Measurements from ENCODE around the gene CD33.
"Not testable (repeated sequence)": the region's sequence is repeated elsewhere in the genome, so short reads cannot be mapped to it uniquely, and the experiment has no call there.

The CD33 gene

DNA sequence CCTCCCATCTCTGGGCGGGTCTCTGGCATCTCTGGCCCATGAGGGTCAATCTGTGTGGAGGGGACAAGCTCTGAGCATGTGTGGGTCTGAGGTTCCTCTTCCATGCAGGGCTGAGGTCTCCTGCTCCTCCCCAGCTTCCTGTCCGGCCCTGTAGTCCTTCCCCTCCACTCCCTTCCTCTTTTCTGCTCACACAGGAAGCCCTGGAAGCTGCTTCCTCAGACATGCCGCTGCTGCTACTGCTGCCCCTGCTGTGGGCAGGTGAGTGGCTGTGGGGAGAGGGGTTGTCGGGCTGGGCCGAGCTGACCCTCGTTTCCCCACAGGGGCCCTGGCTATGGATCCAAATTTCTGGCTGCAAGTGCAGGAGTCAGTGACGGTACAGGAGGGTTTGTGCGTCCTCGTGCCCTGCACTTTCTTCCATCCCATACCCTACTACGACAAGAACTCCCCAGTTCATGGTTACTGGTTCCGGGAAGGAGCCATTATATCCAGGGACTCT lies at the start of gene CD33:
Gene CD33, plus strand, starts transcription at position 183 of the 496 bp plus-strand sequence. Its CDS starts 39 bp downstream, at position 222.
- DNase-seq (ENCODE audit: low read depth): not testable (repeated sequence)

DNA sequence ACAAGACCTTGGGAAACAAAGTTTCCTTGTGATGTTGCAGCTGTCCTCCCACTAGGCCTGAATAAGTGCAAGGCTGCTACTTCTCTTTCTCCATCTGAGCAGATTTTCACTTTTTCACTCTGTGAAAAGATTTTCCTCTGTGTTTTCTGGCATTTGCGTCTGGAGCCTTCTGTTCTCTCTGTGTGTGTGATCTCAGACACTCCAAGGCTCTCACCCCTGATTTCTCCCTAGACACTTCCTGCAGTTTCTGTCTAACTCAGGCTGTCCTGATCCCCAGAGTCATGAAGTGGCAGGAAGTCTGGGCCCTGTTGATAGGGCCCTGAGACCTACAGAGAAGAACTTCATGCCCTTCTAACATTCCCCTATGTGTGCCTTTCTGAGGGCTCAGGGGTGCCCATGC lies 45.6 kb upstream of the CD33 start:
- no peak for DNase-seq (ENCODE audit: low read depth)

DNA sequence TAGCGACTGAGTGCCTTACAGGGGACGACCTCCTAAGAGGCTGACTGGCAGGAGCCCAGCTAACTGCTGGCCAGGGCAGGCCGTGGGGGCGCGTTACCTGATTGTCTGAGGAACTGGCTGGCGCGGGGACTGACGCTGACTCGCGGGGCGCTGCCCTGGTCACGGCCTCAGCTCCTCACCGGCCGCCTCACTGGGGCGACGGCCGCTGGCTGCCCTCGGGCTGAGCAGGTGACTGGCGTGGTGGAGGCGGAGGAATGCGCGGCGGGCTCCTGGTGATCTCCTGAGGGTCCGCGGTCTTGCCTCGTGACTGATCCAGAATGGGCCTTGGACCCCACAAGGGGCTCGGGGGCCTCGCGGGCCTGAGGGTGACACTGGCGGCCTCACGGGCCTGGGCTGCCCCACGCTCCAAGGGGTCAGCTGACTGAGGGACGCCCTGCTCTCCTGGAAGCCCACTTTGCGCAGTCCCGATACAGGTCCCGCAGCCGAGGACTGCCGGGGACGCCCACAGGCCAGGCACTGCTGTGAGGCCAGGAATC lies 43.4 kb upstream of the CD33 start:
- DNase-seq (ENCODE audit: low read depth): no peak

DNA sequence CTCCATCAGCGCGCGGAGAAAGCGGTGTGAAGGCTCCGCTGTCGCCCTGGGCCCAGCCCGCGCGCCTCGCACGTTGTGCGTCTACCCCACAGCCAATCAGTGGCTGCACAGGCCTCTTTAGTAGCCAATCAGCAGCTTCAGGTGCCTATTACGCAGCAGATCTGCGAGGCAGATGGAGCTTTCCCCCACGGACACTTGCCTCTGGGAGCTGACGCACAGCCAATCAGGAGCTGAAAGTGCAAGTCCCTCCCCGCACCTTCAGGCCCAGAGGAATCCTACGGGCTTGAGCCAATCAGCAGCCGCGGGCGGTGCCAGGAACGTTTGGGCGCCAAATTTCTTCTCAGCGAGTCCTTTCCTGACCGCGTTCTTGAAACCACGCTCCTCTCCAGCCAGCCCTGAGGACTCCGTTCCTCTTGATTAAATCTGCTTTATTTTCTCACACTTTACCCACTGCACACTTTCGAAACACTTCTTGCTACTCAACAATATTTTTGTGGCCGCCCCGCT lies 42.9 kb upstream of the CD33 start:
- DNase-seq (ENCODE audit: low read depth): no peak

DNA sequence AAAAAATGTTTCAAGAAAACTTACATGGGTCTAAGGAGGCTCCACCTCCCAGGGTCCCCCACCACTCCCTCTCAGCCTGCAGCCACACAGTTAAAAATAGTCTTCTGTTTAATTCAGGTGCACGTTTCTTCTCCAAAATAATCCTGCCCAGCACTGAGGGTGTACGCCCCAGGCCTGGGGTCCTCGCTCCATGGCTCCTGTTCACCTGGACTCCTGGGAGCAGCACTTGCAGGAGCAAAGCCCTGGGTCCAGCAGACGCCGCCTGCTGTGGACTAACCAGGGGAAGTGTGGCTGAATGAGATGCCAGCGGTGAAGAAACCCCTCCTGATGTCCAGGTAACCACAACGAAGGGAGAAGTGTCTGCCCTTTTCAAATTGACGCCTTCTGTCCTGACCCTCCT lies 41.3 kb upstream of the CD33 start:
- no peak for DNase-seq (ENCODE audit: low read depth)

DNA sequence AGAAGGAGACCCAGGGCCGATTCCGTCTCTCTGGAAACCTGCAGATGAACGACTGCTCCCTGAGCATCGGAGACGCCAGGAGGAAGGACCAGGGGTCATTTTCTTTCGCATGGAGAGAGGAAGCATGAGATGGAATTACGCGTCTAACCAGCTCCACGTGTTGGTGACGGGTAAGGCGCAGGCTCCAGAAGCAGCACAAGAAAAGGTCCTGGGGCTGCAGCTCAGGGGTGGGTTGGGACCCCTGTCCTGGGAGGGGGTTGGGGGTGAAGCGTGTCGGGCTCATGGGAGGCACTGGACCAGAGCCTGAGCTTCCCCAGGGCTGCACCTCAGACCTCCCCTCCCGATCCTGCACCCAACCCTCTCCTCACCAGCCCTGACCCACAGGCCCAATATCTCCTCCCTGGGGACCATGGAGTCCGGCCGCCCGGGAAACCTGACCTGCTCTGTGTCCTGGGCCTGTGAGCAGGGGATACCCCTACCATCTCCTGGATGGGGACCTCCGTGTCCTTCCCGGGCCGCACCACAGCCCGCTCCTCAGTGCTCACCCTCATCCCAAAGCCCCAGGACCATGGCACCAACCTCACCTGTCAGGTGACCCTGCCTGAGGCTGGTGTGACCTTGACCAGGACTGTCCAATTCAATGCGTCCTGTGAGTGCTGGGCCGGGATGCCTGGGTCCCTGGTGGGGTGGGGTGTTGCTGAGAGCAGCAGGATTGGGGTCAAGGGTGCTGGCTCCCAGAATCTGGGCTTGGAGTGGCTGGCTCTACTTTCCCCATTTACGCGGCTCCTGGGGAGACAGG lies 39.6 kb upstream of the CD33 start:
- no peak for DNase-seq (ENCODE audit: low read depth)

DNA sequence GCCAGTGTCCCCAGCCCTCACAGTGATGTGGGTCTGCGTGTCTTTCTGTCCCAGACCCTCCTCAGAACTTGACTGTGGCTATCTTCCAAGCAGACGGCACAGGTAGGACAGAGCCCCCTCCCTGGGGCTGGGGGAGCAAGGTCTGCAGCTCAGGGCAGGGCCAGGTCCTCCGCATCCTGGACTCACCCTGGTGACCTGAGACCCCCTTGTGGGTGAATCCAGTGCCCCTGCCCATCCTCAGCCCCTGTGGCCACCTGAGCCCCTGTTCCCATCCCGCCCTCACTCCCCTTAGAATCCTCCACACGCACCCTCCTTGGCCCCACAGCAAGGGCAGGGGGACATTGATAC lies 39.0 kb upstream of the CD33 start:
- no peak for DNase-seq (ENCODE audit: low read depth)

DNA sequence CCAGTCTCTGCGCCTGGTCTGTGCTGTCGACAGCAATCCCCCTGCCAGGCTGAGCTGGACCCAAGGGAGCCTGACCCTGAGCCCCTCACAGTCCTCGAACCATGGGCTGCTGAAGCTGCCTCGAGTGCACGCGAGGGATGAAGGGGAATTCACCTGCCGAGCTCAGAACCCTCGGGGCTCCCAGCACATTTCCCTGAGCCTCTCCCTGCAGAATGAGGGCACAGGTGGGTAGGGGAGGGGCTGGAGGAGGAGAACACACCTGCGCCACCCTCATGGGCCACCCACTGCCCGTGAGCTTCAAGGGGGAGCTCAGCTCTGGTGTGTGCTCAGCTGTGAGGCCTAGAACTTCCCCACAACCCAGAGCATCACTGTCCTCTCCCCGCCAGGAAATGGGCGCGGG lies 38.6 kb upstream of the CD33 start:
- DNase-seq (ENCODE audit: low read depth): no peak

DNA sequence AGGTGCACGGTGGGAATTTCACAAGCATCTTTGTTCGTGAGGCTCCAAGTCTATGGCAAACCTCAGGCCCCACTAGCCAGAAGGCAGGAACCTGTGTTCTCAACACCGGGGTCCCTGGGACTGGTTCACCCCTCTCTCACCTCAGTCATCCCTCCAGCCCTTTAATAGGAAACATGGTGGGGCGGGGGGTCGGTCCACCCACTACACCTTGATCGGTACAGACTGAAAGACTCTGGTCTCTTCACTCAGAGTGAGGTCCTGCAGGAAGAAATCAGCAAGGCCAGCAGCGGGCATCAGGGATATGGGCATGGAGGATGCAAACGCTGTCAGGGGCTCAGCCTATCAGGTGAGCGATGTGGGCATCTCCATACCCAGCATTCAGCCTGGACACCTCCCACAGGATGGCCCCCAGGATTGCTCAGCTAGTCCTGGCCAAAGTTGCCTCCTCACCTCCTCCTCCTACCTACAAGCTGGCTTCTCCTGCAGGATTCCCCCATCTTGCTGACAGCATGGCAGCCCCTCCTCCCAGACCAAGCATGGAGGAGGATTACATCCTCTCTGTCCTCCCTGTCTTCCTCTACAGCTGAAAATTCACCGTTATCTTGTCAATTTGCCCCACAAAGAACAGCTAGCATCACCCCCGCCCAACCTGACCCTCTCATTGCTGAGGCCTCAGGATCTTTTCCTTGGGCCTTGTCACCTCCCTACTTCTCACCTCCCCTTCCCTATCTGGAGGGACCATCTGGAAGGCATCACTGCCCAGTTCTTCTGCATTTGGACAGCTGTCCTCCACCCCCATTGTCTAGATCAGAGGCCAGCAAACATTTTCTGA lies 37.3 kb upstream of the CD33 start:
- DNase-seq (ENCODE audit: low read depth): no peak

DNA sequence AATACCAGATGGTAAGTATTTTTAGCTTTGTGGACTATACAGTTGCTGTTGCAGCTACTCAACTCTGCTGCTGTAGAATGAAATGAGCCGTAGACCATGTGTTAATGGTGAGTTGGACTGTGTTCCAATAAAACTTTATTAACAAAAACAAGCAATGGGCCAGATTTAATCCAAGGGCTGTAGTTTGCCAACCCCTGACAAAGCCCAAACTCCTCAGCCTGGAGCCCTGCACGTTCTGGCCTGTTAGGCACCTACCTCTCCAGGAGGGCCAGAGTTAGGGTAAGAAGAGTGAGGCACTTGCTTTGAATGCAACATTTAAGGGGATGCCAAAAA lies 36.7 kb upstream of the CD33 start:
- DNase-seq (ENCODE audit: low read depth): no peak

DNA sequence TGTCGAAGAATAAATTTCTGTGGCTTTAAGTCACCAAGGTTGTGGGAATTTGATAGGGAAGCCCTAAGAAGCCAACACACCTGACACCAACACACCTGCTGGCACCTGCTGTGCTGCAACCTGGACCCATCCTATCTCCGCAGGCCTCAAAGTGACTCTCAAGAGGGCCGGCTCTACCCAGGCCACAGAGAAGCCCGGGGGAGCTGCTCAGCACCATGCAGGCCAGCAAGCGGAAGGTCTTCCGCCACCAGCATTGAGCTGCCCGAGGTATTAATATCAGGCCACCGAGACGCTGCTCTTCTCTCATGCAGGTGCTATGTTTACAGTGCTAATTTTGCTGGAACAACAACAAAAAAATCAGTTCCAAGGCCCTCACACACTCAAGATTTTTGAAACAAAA lies 32.2 kb upstream of the CD33 start:
- DNase-seq (ENCODE audit: low read depth): no peak

DNA sequence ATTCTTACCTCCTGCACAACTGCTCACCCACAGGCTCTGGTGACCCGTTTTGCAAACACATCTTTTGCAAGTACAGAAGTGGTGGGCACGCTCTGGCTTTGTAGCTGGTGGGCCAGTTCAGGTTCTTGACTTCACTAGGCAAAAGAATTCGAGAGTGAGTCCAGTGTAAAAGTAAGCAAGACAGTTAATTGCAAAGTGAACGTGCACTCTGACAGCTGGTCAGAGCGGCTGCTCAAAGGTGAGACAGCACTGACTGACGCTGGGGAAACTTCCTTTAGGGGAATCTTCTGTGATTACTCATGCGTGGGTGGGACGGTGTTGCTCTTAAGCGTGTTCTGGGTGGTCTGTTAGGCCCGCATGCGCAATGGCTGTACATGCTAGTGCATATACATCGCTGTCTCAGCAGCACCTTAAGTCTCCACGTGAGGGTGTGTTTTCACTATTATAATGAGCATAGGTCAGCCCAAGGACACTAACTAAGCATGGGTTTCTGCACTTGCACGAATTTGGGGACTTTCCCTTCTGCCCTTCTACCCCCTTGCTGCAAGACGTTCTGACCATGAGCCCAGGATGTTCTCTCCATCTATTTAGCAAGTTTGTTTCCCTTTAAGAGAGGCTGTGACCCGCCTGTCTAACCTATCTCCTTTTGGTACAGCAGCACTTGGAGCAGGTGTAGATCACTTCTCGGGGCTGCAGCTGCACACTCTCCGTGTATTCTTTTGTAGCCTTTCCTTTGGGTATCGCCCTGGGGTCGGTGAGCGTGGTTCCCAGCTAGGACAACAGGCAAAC lies 30.2 kb upstream of the CD33 start:
- DNase-seq (ENCODE audit: low read depth): no peak

DNA sequence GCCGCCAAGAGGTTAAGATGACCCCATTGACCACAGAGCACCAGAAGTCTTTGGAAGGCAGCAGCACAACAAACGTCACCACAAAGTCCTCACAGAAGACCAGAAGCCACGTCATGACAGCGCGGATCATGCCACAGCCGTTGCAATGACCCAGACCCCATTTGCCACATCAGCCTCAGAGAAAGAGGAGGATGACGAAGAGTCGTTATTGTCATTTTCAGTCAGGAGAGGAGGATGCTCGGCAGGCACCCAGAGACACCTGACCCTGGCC lies 29.6 kb upstream of the CD33 start:
- no peak for DNase-seq (ENCODE audit: low read depth)

DNA sequence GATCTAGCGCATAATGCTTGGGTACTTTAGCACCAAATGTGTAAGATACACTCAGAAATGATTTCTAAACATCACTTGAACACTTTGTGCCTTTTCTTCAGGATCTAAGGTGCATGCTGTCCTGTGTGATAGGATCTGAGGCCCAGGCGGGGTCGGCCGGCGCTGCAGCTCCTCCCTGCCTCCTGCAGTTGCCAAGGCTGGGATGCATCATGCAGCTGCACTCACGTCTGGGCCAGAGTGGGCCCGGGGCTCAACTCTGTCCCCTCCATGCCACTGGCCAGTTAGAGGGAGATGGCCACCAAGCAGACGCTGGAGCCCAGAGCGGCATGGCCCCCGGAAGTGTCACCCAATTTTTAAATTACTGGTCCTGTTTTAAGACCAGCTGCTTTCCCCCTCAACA lies 29.3 kb upstream of the CD33 start:
- no peak for DNase-seq (ENCODE audit: low read depth)

DNA sequence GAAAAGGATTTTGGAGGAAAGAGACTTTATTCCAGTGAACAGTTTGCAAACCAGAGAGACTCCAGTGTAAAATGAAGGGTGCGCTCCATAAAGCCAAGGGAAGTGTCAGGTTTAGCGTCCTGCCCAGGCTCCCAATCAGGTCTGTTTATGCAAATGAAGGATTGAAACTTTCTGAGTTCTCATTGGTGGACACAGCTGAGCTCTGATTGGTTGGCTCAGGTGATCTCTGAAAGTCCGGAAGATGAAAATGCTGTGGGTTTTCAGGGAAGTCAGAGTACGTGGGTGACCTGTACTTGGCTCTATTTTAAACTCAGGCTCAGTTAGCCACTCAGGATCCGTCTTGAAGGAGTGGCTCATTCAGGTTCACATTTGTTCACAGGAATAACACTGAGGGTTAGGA lies 28.7 kb upstream of the CD33 start:
- no peak for DNase-seq (ENCODE audit: low read depth)

DNA sequence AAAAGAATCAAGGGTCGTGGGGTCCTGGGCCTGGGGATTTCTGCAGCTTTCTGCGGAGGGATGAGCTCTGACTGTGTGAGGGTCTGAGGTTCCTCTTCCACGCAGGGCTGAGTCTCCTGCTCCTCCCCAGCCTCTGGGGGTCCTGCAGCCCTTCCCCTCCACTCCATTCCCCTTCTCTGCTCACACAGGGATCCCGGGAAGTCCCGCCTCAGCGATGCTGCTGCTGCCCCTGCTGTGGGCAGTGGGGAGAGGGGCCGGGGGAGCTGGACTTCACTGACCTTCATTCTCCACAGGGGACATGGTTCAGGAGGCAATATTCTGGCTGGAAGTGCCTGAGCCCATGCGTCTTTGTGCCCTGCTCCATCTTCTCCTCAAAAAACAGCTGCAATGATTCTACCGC lies 26.2 kb upstream of the CD33 start:
- no peak for DNase-seq (ENCODE audit: low read depth)

DNA sequence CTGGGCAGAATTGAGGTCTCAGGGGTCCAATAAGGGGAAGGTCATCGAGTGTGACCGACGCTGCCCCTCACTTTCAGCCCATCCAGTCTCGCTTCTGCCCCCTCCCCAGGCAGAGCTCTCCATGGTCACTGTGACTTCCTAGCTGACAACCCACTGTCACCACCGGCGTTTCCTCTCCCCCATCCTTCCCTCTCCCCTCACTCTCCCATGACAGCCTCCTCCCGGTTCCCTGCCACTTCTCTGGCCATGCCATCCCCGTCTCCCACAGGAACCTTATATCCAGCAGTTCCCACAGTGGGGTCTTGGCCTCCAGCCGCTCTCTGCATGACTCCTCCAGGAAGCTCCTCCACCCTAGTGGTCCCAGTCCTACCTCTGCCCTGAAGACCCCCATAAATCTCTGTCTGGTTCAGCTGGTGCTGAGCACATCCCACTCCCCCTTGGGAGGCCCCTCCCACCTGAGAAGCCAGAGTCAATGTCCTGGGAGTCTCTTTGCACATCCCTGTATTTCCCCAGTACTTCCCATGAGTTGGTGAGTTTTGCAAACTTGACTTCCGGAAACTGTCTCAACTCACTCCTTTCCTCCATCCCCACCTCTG lies 24.7 kb upstream of the CD33 start:
- DNase-seq (ENCODE audit: low read depth): no peak

DNA sequence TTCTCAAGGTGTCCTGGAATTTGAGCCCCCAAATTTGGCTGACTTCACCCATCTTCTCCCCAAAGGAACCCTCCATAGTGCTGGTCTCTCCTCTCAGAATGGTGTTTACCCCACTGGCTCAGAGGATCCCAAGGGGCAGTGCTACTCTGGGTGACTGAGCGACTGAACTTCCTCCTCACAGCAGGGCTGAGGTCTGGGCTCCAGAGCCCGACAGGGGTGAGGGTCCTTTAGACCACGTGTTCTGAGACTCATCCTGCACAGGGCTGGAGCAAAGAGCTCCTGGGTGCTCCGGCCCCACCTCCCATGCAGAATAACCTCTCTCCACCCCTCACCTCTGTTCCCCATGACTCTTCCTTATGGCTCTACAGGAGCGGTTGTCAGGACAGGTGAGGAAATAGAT lies 23.2 kb upstream of the CD33 start:
- DNase-seq (ENCODE audit: low read depth): no peak

DNA sequence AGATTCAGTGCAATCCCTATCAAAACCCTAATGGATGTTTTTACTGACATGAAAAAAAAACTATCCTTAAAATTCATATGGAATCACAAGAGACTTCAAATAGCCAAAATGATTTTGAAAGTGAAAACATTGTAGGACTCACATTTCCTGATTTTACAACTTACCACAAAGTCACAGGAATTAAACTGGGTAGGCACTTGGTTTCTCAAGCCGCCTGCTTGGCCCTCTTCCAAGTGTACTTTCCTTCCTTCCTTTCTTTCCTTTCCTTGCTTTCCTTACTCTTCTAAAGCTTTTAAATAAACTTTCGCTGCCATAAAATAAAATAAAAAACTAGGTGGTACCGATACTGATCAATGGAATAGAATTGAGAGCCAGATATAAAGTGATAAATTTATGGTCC lies 21.0 kb upstream of the CD33 start:
- no peak for DNase-seq (ENCODE audit: low read depth)

DNA sequence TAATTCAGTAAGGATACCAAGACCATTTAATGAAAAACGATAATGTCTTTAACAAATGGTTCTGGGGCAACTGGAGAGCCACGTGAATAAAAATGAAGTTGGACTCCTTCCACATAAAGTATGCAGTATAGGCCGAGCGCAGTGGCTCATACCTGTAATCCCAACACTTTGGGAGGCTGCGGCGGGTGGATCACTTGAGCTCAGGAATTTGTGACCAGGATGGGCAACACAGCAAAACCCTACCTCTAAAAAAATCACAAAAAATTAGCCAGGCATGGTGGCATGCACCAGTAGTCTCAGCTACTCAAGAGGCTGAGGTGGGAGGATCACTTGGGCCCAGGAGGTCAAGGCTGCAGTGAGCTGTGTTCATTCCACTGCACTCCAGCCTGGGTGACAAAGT lies 20.6 kb upstream of the CD33 start:
- no peak for DNase-seq (ENCODE audit: low read depth)

DNA sequence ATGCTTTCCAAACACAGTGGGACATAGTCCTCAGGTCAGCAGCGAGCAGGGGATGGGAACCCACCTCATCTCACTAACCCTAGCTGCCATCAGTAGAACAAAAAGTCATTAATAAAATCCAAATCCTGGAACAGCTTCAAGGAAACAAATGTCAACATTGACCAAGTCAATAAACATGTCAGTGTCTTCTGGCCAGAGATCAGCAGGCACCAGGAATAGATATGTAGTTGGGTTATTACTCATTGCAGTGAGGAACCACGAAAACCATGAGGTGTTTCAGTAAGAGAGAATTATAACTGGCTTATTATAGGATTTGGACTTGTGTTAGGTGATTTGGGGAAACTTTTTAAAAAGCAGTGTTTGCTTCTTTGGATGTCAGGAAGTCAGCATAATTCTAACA lies 17.1 kb upstream of the CD33 start:
- DNase-seq (ENCODE audit: low read depth): no peak

DNA sequence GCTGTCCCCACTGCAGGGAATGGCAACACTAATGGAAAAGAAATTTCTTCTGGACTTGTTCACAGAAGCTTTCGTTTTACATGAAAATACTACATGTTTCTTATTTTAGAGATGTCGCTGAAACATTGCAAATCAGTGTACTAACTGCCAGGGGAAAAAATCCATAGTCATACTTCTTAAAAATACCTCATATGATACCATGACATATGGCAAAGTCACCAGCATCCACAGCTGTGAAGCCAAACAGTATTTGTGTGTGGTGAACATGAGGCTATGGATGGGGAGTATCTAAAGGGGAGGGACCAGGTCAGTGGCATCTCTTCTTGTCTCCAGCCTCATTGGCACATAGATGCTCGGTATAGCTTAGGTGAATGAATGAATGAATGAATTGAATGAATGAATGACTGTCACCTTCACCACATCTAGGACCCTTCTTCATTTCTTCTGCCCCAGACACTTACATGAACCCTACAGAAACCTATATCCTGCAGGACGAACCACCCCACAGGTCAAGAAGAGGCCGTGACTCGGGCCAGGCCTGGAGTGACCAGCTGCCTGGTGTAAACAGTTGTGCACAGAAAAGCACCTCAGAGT lies 14.6 kb upstream of the CD33 start:
- no peak for DNase-seq (ENCODE audit: low read depth)

All from stimulated activated CD8-positive, alpha-beta memory T cell treated with anti-CD3 and anti-CD28 coated beads, Interleukin-12 subunit alpha, Interleukin-12 subunit beta, amount 100 ng/mL, for 1 hour (primary cell).